Measurements from ENCODE around the gene GRM7.

GRCh38 chr3:7074217-7074616, 213.3 kb downstream of the GRM7 start:
- TF ChIP-seq, protein P1, sequence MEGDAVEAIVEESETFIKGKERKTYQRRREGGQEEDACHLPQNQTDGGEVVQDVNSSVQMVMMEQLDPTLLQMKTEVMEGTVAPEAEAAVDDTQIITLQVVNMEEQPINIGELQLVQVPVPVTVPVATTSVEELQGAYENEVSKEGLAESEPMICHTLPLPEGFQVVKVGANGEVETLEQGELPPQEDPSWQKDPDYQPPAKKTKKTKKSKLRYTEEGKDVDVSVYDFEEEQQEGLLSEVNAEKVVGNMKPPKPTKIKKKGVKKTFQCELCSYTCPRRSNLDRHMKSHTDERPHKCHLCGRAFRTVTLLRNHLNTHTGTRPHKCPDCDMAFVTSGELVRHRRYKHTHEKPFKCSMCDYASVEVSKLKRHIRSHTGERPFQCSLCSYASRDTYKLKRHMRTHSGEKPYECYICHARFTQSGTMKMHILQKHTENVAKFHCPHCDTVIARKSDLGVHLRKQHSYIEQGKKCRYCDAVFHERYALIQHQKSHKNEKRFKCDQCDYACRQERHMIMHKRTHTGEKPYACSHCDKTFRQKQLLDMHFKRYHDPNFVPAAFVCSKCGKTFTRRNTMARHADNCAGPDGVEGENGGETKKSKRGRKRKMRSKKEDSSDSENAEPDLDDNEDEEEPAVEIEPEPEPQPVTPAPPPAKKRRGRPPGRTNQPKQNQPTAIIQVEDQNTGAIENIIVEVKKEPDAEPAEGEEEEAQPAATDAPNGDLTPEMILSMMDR (IDR thresholded peaks at IDR 0.05): no peak
- no peak for TF ChIP-seq POLR2A (IDR thresholded peaks at IDR 0.05)
